GM12864 (cell line): ENCODE results near the gene C1QTNF9B.
"Not testable (repeated sequence)": the region's sequence is repeated elsewhere in the genome, so short reads cannot be mapped to it uniquely, and the experiment has no call there.

Experiments
- DNase-seq: peaks from one replicate; pipeline ENCODE4 v3.0.0-alpha.2; 2011; ENCODE audit warnings: low read depth
- H3K4me3 ChIP-seq: 2 replicates; pipeline ENCODE4 v1.5.1; 2011; ENCODE audit warnings: mild to moderate bottlenecking, low read depth, low read length, control low read depth
- TF ChIP-seq, protein P1 (sequence below): IDR thresholded peaks from 2 replicates; pipeline ENCODE4 v1.5.1; 2011; ENCODE audit warnings: low read depth, mild to moderate bottlenecking, moderate library complexity, low read length, control low read depth, inconsistent platforms; ENCODE audit errors: missing control alignments

C1QTNF9B gene

DNA sequence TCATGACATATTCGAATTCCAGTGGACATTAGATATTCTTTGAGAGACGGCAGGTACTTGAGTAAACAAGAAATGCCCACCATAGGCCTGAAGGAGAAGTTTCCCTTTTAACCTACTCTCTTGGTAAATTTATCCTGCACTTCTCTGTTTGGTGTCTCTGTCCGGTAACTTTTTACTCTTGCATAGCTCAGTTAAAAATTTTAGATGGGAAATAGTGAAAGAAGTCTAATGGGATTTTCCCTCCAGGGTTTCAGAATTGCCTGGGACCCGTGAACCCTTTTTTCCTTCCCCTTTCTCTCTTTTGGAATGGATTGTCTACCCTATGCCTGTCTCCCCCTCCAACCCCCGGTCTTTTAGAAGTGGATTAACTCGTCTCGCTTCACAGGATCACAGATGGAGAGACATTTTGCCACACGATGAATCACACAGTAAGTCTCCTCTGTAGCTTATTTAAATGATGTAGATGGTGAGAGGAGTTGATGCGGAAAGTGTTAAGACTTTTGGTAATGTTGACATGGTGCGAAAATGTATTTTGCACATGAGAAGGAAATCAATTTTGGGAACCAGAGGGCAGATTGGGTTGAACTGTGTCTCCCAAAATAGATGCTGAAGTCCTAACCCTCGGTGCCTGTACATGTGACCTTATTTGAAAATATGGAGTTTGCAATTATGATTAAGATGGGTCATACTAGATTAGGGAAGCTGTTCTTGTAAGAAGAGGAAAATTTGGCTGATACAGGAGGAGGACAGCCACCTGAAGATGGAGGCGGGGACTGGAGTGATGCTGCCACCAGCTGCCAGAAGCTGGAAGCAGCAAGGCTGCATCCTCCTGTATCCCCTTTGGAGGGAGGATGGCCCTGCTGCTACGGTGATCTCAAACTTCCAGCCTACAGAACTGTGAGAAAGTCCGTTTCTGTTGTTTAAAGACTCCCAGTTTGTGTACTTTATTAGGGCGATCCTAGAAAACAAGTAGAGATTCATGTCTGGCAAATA is 7.4 kb downstream of the C1QTNF9B start:
- no peak for DNase-seq

GRCh38 chr13:23888658-23889614 is 8.4 kb downstream of the C1QTNF9B start, which contains the start of gene MIPEP:
Gene MIPEP (minus strand): TSS chr13:23889400. CDS start chr13:23889320, 80 bp downstream.
- H3K4me3 ChIP-seq, result peak within 1 kb of the TSS; percentile 92
- DNase-seq, result peak; percentile 86
- TF ChIP-seq, protein P1, sequence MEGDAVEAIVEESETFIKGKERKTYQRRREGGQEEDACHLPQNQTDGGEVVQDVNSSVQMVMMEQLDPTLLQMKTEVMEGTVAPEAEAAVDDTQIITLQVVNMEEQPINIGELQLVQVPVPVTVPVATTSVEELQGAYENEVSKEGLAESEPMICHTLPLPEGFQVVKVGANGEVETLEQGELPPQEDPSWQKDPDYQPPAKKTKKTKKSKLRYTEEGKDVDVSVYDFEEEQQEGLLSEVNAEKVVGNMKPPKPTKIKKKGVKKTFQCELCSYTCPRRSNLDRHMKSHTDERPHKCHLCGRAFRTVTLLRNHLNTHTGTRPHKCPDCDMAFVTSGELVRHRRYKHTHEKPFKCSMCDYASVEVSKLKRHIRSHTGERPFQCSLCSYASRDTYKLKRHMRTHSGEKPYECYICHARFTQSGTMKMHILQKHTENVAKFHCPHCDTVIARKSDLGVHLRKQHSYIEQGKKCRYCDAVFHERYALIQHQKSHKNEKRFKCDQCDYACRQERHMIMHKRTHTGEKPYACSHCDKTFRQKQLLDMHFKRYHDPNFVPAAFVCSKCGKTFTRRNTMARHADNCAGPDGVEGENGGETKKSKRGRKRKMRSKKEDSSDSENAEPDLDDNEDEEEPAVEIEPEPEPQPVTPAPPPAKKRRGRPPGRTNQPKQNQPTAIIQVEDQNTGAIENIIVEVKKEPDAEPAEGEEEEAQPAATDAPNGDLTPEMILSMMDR, result peak; percentile 73

More for the DNA sequence above, 7.4 kb downstream of the C1QTNF9B start:
- peak overlapping the region; percentile 92 for H3K4me3 ChIP-seq
- TF ChIP-seq, protein P1, result peak; percentile 45

- not testable (repeated sequence) for DNase-seq, H3K4me3 ChIP-seq
These were observed 12.9 kb downstream of the C1QTNF9B start for GRCh38 chr13:23884361-23884760.

- TF ChIP-seq, protein P1, result no peak
- no peak for DNase-seq
- H3K4me3 ChIP-seq, result no peak overlapping the region
These were observed 14.0 kb downstream of the C1QTNF9B start for GRCh38 chr13:23883255-23883654.

GRCh38 chr13:23881402-23881800 is 15.9 kb downstream of the C1QTNF9B start:
- not testable (repeated sequence) for DNase-seq, H3K4me3 ChIP-seq

DNA sequence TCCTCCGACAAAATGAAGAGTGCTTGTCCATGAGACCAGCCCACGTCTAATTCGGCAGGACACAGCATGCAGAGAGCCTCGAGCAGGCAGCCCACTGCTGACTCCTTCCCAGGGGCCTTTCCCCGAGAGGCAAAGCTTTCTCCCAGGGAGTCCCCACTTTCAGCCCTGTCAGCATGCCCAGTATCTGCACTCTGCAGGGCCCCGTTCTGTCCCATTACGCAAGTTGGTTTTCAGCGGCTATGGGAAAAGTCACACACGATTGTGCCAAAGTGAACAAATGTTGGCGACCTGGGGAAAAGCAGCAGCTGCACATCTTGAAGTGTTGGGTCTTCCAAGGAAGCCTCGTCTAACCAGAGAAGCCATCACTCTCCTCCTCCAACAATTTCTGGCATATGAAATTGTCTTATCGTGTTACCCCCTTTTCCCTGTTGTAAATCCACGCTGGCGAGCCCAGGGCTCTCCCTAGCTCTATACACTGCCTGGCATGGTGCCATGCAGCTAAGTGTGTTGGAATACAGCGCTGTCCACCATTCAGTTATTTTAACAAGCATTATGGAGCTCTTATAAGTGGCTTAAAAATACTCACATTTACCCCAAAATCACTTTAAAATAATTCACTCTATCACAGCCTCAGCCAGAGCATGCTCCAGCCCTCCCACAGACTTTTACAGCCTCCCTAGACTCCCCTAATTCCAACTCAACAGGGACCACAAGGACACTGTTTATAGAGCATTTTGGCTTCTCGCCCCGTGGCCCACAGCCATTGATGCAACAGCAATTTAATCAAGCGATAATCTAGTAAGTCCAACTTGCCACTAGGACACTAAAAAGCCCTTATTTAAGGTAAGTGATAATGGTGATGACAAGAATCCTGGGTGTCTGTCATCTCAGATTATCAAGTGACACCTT is 16.6 kb downstream of the C1QTNF9B start:
- H3K4me3 ChIP-seq, DNase-seq: not testable (repeated sequence)

DNA sequence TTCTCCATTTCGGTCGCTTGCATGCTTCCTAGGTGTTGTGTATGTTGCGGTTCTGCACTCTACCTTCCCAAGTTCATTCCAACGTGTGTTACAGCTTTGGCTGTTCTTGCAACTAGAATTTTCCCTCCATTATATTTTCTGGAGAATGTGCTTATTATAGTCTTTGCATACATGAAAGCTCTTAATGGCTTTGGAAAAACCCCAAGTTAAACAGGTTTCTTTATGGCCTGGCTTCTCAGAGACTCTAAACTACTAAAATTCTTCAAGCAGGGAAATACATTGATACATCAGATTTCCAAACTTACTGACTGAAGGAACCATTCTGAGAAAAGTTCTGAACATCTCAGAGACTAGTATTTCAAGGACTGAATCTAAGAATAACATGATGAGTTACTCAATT is 20.0 kb downstream of the C1QTNF9B start:
- TF ChIP-seq, protein P1, result no peak
- no peak overlapping the region for H3K4me3 ChIP-seq
- no peak for DNase-seq
